HG03575 (cell line): ENCODE data around the gene SCGB3A1.

Experiments
- ATAC-seq: cut with Tn5 transposase; IDR thresholded peaks from one replicate; pipeline ENCODE4 v1.9.1; 2021; ENCODE audit not compliant: unreplicated experiment, insufficient number of reproducible peaks, low FRiP score; ENCODE audit errors: extremely low read depth

Gene SCGB3A1, protein sequence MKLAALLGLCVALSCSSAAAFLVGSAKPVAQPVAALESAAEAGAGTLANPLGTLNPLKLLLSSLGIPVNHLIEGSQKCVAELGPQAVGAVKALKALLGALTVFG

DNA sequence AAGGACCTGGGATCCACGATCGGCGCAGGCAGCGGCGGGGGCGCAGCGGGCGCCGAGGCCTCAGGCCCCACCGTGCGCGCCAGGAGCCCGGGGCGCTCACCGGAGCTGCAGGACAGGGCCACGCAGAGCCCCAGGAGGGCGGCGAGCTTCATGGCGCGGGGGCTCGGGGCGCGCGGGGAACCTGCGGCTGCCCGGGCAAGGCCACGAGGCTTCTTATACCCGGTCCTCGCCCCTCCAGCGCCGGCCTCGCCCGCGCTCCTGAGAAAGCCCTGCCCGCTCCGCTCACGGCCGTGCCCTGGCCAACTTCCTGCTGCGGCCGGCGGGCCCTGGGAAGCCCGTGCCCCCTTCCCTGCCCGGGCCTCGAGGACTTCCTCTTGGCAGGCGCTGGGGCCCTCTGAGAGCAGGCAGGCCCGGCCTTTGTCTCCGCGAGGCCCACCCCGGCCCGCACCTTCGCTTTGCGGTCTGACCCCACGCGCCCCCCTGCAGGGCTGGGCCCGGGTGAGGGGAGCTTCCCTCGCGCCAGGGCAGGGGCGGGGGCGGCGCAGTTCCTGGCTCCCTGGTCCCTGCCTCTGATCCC, at the start of gene SCGB3A1:
Gene SCGB3A1, minus strand, starts transcription at position 189 of the 577 bp plus-strand sequence. Its CDS starts 37 bp downstream, at position 152.
- ATAC-seq = no peak

DNA sequence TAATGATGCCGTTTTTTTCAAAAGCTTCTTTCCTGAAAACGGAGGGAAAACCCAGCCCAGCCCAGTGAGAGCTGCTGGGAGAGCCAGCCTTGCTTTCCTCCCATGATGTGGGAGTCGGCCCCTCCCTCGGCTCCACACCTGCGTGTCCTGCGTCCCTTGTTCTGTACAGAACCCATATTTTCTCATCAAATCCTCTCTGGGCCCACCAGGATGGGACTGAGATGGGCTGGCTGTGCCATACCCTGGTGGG, 49.2 kb upstream of the SCGB3A1 start:
- ATAC-seq = no peak

DNA sequence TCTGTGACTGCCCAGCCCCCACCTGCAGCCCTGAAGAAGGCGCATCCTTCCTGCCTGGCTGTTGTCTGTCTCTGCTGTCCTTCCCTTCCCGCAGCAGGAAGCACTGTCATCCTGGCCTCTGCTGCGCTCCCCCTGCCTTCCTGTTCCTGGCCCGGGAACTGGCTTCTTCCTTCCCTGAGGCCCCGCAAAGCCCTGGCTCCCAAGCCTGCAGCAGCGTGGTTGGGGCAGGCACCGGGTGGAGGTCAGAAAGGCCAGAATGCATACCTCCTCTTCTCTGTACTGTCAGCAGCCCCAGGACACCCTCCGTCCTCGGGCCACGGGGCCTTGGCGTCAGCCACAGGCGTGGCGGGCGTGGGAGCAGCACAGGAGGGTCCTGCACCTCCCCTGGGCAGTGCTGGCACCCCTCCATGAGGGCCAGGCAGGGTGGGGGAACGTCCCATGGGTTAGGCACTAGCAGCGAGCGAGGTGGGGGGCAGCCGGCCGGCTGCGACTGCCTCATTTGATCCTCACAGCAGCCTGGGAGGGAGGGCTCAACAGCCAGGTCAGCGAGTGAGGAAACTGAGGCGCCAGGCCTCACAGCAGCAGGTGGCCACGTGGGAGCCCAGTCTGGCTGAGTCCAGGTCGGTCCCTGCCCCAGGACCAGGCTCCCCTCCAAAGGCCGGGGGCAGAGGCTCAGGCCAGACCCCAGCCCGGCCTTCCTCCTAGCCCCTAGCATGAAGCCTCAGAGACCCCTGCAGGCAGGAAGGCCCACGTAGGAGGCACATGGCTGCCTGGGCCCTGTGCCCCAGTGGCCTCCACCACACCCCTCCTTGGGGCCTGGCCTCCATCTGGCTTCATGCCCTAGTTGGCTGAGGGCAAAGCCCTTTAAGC, 48.7 kb upstream of the SCGB3A1 start:
- no peak for ATAC-seq

DNA sequence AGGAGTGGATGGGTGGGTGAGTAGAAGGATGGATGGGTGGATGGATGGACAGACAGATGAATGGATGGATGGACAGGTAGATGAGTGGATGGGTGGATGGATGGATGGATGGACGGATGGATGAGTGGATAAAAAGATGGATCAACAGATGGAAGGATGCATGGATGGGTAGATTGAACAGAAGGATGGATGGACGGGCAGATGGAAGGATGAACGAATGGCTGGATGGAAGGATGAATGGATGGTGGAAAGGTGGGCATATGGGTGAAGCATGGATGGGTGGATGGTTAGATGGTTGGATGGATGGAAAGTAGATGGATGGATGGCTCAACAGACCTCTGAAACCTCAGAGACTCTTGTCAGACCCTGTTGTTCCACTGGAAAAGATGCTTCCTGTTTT, 48.0 kb upstream of the SCGB3A1 start:
- ATAC-seq = no peak

DNA sequence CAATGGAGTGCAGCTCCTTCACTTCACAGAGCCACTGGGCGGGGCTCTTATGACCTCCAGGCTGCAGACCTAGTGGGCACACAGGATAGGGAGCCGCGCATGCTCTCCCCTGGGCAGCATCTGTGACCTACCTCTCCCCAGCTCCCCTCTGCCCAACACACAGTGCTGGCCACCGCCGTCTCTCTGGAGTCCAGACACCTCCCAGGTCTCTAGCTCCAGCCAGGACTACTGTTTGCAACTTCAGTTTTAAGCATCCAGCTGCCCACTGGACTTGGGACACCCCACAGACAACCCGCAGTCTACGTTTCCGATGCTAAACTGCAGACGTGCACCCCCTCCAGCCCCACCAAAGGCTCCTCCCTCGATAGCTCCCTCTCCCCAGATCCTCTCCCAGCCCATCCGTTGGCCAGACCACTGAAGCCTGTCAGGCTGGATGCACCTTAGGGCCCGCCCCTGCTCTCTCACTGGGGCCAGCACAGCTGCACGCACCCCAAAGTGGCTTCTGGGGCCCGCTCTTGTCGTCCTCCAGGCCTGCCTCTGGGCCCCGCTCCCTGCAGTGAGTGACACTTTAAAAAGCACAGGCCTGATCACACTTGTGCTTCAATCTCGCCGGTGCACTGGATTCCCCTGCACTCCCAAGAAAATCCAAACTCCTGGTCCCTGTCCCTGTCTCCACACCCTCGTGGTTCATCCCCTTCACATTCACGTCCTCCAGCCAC, 46.8 kb upstream of the SCGB3A1 start:
- no peak for ATAC-seq

DNA sequence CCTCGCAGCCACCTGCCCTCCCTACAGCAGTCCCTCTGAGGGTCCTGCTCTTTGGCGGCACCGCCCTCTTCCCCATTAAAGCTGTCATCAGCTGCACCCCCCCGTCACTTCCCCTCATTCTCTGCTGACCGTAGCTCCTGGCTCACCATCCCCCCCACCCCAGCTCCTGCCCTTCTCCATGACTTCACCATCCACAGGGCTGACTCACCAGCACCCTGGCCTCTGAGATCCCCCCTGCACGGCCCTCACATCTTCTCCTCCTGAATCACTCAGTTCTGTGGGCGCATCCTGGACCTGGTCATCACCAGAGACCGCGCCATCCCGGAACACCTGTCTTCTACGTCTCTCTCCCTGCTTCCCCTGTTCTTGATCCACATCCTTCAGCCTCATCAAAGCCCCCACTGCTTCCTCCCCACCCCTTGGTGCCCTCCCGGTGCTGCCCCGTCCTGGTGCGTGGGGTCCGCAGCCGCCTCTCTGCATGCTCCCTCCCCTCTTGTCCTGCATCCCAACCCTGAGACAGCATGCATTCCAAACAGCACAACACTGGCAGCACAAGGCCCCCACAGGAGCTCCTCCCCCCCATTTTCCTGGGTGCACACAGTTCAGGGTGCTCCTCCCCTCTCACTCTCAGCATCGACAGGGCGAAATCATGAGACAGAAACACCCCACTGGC, 45.2 kb upstream of the SCGB3A1 start:
- no peak for ATAC-seq

DNA sequence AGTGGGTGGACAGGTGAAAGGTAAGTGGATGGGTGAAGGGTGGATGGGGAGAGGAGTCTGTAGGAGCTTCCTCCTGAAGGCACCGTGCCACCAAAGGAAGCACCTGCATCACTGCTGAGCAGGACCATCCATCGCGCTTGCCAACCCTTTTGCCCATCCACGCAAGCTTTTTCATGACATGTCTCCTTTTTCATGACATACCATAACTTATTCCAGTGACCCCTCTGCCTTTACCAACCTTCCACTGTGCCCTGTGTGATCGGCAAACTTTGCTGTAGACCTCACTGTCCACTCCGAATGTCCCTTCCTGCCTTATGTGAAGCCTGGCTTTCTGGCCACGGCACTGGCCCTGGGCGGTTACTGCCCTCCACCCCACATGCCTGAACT, 44.7 kb upstream of the SCGB3A1 start:
- no peak for ATAC-seq

DNA sequence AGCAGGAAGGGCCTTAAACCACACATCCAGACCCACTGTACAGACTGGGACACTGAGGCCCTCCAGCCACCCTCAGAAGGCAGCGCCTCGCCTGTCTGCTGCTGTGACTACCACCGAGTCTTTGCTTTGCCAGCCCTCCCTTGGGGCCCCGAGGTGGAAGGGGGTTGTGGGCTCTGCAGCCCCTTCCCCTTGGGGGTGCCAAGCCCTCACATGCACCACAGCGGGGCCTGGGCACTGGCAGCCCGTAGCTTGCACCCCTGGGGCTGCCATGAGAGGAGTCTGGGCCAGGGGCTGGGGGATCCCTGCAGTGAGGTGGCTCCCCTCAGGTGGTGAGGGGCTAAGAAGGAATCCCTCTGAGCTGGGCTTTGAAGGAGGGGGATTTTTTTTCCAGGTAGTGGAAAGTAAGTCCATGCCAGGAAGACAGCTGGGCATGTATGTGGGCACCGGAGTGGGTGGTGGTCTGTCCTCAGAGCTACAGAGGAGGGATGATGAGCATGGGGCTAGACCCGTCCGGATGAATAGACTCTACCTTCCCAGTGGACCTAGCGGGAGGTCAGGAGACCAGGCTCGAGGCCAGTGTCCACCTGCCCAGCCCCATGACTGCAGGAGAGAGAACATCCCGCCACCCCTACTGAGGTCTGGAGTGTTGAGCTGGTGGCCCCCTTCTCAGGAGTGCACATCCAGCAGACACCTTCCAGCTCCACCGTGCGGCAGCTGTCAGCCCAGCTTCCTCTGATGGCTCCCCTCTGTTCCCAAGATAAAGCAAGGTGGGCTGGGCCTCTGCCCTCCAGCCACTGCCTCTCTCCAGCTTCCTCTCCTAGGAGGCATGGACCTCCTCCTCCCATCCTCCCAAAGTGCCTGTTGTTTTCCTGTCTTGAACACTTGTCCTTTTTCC, 42.2 kb upstream of the SCGB3A1 start:
- no peak for ATAC-seq

DNA sequence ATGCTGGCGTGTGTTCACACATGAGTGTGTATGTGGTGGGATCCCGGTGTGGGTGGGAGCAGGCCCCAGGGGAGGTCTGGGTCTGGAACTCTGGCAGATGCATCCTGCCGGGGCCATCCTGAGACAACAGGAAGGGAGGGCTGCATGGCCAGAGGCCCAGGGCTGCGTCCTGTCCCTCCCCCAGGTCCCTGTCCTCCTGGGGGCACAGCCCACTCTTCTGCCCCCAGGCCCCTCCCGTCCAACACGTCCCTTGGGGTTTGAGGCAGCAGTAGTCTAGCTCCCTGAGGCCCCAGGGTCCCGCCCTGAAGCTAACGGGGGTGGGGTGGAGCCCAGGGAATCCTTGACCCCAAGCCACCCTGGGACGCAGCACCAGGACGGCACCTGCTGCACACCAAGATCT, 41.5 kb upstream of the SCGB3A1 start:
- ATAC-seq = no peak

DNA sequence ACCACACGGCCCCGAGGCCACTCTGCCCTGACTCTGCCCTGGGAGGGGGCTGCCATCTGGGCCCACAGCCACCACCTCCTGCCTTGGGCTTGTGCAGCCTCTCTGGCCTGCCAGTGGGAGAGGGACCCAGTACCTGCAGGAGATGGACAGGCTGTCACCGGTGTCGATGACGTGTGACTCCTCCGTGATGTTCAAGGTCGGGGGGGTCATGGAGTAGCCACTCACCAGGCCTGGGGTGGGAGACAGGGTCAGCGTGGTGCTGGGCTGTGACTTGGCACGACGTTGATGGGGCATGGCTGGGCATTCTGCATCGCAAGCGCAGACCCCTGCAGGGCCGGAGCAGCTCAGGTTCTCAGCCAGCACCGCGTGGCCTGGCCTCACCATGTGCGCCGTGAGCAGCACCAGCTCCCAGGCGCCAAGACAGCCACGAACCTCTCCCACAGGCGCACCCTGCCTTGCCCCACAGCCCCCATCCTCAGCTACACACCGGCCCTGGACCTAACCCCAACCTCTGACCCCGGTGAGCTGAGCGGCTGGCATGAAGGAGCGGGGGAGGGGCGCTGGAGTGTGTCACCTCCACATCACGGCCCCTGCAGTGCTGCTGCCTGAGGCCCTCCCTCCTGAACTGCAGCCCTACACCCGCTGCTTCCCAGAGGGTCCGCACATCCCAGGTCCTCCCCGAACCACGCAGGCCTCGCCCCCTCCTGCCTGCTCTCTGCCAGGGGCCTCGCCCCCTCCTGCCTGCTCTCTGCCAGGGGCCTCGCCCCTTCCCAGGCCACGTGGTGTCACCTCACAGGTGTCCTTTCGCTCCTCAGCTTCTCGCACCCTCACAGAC, 40.5 kb upstream of the SCGB3A1 start:
- ATAC-seq = no peak

DNA sequence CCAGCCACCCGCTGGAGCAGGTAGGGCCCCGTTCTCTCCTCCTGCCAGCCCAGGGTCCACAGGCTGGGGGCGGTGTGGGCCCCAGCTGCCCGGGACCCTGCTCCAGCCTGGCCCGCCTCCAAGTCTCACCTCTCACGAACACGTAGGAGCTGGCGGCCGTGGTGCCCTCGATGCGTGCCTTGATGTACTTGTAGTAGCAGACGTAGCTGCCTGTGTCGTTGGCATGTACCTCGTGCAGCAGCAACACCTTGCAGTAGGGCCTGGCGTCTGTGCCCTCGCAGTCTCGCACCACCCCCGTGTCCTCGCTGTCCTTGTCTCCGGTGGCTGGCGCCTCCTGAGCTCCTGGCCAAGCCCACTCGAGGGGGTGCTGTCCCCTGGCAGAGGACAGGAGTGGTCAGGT, 39.1 kb upstream of the SCGB3A1 start:
- no peak for ATAC-seq

DNA sequence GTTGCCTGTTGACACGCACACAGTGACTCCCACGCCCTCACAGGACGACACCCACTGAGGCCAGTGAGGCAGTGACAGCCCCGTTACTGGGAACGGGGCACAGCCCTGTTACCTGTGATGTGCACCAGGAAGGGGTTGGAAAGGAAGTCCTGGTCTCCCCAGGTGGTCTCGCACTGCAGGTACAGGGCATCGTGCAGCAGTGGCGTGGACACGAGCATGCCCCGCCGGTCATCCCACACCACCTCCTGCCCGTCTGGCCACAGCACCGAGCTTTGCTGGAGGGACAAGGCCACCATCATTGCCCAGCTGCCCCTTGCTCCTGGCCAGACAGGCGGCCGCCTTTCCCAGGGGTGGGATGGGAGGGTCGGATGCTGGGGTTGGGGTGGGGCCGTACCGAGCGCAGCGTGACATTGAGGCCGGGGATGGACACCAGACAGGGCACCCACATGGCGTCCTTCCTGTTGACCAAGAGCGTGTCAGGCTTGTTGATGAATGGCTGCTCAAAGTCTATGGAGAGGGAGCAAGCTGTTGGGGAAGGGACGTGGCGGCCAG, 38.6 kb upstream of the SCGB3A1 start:
- no peak for ATAC-seq

DNA sequence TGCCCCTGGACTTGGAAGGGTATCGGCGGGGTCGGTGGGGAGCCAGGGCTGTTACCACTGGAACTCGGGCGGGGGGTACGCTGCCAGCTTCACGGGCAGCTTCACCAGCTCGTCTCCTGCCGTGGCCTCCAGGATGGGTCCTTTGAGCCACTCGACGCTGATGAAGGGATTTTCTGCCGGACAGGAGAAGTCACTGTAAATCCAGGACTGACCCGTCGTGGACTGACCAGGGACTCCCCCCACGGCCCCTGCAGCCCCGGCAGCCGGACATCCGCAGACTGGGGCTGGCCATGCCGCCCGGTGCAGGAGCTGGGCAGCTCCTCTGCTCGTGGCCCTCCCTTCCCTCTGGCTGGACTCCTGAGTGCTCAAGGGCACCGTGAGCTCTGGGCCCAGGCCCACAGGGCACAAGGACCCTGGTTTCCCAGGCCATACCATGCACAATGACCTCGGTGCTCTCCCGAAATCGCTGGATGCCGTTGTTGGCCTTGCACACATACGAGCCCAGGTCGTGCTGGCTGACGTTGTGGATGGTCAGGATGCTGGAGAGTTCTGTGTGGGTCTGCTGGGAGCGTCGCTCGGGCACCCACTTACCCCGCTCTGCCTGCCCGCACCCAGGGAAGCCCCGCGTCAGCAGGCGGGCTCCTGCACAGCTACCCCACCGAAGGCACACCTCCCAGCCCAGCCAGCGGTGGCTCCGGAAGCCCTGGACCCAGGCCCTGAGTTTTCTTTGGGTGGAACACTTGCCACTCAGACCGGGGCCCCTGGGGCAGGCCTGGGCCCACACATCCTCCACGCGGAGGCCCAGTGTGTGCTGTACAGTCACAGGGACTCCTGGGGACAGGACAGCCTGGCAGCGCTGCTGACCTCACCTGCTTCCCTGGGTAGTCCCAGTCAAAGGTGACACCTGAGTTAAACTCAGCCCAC, 37.8 kb upstream of the SCGB3A1 start:
- ATAC-seq = no peak

DNA sequence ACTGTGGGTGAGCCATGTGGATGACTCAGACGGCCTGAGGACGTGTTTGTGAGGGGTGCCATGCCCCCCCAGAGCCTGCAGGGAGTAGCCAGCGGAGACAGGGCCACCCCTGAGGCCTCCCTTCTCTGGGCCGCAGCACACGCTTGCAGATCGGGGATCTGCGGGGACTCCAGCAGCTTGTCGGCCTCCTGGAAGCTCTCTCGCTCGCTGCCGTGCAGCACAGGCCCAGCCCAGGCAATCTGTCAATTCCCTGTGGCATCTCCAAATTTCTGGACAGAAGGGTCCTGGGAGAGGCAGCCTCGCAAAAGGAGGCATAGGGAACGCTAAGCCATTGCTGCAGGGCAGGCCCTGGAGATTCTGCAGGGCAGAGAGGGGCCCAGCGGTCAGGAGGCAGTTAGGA, 36.9 kb upstream of the SCGB3A1 start:
- ATAC-seq = no peak

DNA sequence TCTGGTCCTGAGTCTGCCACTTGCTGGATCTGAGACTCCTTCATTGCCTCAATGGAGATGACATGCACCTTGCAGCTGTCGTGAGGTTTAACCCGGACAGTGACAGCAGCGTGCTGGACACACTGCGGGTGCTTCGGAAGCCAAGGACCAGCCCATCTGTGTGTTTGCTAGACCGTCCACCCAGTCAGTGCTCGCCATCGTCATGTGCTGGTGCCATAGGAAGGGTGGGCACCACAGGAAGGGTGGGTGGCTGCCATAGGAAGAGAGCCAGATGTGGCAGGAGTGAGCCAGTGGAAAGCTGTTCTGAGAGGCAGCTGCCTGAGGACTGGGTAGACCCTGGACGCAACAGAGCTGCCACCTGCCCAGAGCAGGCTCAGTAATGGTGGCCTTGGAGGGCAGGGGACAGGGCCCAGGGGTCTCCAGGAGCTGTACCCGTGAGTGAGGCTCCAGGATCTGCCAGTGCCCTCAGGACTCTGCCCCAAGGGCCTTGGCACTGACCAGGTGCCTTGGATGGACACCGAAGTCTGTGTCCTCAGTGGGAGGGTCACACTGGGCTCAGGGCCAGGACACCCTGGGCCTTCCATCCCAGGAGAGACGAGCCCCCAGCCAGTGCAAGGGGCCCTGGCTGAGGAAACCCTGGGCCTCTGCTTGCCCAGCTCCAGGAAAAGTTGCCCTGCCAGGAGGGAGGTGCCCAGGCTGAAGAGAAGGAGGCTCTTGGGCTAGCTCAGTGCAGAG, 36.3 kb upstream of the SCGB3A1 start:
- ATAC-seq = no peak
